ENCODE measurements around the gene TMEM170A.

The TMEM170A gene

GRCh38 chr16:75416904-75417565 lies 47.5 kb downstream of the TMEM170A start:
- in situ Hi-C loops (cut with MboI; ENCODE audit: low pct_unique_long_range_greater_than_20kb, low sequenced_read_pairs, unreplicated experiment): no loop called here
- TF ChIP-seq, protein P1, sequence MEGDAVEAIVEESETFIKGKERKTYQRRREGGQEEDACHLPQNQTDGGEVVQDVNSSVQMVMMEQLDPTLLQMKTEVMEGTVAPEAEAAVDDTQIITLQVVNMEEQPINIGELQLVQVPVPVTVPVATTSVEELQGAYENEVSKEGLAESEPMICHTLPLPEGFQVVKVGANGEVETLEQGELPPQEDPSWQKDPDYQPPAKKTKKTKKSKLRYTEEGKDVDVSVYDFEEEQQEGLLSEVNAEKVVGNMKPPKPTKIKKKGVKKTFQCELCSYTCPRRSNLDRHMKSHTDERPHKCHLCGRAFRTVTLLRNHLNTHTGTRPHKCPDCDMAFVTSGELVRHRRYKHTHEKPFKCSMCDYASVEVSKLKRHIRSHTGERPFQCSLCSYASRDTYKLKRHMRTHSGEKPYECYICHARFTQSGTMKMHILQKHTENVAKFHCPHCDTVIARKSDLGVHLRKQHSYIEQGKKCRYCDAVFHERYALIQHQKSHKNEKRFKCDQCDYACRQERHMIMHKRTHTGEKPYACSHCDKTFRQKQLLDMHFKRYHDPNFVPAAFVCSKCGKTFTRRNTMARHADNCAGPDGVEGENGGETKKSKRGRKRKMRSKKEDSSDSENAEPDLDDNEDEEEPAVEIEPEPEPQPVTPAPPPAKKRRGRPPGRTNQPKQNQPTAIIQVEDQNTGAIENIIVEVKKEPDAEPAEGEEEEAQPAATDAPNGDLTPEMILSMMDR (IDR thresholded peaks at IDR 0.05; ENCODE audit: extremely low read depth, insufficient read depth, missing control alignments): no peak
- DNase-seq (ENCODE audit: low spot score): no peak

DNA sequence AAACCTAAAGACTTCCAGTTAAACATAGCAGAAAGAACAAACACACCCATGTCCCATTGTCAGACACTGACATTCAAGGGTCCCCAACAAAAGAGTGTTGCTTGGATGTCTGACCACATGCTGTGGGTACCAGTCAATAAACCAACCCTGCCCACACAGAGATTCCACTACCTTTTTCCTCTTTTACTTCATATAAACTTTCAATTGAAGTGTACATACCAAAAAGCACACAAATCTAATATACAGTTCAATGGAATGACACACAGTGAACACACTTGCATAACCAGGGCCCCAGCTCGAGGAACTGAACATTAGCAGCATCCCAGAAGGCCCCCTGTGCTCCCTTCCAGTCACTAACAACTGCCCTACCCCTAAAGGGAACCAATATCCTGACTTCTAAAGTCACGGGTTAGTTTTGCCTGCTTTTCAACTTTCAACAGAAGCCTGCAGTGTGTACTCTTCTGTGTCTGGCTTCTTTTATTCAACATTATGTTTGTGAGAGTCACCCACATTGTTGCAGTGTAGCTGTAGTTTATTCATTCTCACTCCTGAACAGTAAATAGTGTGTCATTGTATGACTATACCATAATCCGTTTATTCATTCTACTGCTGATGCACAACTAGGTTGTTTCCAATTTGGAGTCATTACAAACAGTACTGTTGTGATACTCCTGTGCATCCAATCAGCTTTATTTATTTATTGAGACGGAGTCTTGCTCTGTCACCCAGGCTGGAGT lies 49.2 kb downstream of the TMEM170A start:
- TF ChIP-seq, protein P1 (IDR thresholded peaks at IDR 0.05; ENCODE audit: extremely low read depth, insufficient read depth, missing control alignments): no peak
- in situ Hi-C loops (cut with MboI; ENCODE audit: low pct_unique_long_range_greater_than_20kb, low sequenced_read_pairs, unreplicated experiment): no loop called here
- no peak for DNase-seq (ENCODE audit: low spot score)

GRCh38 chr16:75413951-75414350 lies 50.5 kb downstream of the TMEM170A start:
- in situ Hi-C loops (cut with MboI; ENCODE audit: low pct_unique_long_range_greater_than_20kb, low sequenced_read_pairs, unreplicated experiment): no loop called here
- TF ChIP-seq, protein P1 (IDR thresholded peaks at IDR 0.05; ENCODE audit: extremely low read depth, insufficient read depth, missing control alignments): no peak
- DNase-seq (ENCODE audit: low spot score): no peak

- in situ Hi-C loops (cut with MboI; ENCODE audit: low pct_unique_long_range_greater_than_20kb, low sequenced_read_pairs, unreplicated experiment): no loop called here
- no peak for DNase-seq (ENCODE audit: low spot score)
- TF ChIP-seq, protein P1 (IDR thresholded peaks at IDR 0.05; ENCODE audit: extremely low read depth, insufficient read depth, missing control alignments): no peak
Observed at GRCh38 chr16:75406943-75407342, 57.5 kb downstream of the TMEM170A start.

DNA sequence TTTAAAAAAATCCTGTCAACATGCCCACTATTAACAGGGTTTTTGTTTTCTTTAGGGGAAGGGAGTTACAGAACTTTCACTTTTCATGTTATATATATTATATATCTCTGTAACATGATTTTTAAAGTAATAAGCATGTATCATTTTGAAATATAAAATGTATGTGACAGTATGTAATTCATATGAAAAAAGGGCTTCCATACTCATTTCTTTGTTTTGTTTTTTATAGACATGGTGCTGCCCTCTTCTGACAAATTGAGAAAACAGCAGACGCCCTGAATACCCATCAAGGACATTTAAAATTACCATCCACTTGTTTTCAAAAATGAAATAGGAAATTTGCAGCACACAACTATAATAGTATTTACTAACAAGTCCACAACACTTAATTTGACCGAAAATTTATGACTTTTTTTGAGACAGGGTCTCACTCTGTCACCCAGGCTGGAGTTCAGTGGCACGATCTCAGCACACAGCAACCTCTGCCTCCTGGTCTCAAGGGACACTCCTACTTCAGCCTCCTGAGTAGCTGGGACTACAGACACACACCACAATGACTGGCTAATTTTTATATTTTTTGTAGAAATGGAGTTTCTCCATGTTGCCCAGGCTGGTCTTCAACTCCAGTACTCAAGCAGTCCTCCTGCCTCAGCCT lies 61.5 kb downstream of the TMEM170A start:
- peak; percentile 48 for DNase-seq (ENCODE audit: low spot score)
- TF ChIP-seq, protein P1 (IDR thresholded peaks at IDR 0.05; ENCODE audit: extremely low read depth, insufficient read depth, missing control alignments): peak; percentile 65
- in situ Hi-C loops (cut with MboI; ENCODE audit: low pct_unique_long_range_greater_than_20kb, low sequenced_read_pairs, unreplicated experiment): no loop called here

GRCh38 chr16:75402159-75402820 lies 62.2 kb downstream of the TMEM170A start:
- in situ Hi-C loops (cut with MboI; ENCODE audit: low pct_unique_long_range_greater_than_20kb, low sequenced_read_pairs, unreplicated experiment): no loop called here
- TF ChIP-seq, protein P1 (IDR thresholded peaks at IDR 0.05; ENCODE audit: extremely low read depth, insufficient read depth, missing control alignments): no peak
- DNase-seq (ENCODE audit: low spot score): no peak

All from GM13977 (cell line).